K562 (cell line): ENCODE measurements around the gene IL1B. TPM values are rescaled to one million over a fixed set of nuclear protein-coding genes. Genes with fewer than 3 reads are reported as not detected.

ENCODE experiments used
- ATAC-seq: fragments of 200-7000 bp; cut with Tn5 transposase; 3 replicates; pipeline ENCODE4 v1.9.1; 2020; ENCODE audit warnings: moderate library complexity
- BruUV-seq: library from RNA; stranded (reverse); fragments of 400-500 nt; replicated peaks from 2 replicates; lab custom pipeline; 2021; lab: Mats Ljungman, UMichigan
- CTCF ChIA-PET: fragments of 300-600 bp; formaldehyde crosslinking; extraction: SDS; loops from one replicate; lab custom pipeline; 2021; ENCODE audit warnings: low intra/inter-chr PET ratio; lab: Yijun Ruan, JAX
- POLR2A ChIA-PET: fragments of 300-600, 350-650 bp; sonication (Branson Sonifier 250); formaldehyde crosslinking; extraction: SDS; loops from one replicate; lab custom pipeline; 2021; ENCODE audit warnings: antibody characterized with exemption, inconsistent platforms; lab: Yijun Ruan, JAX
- DNase-seq, 4 experiments: peaks; one replicate each; pipeline versions ENCODE4 v3.0.0 to v3.0.0-alpha.2; 2011 to 2018; ENCODE audit warnings: low spot score in 3 of 4, mixed read lengths in 3 of 4; ENCODE audit errors: extremely low read depth in 1 of 4
- FAIRE-seq: peaks from 2 replicates; lab custom pipeline; 2011; peaks lifted over from hg19 to GRCh38; lab: Jason Lieb, UNC
- H2AFZ ChIP-seq: 2 replicates; pipeline ENCODE4 v1.6.0; 2011; ENCODE audit warnings: low read depth, low read length, control low read depth, inconsistent platforms
- H3K27ac ChIP-seq: fragments of 200-600 bp; 3 replicates; pipeline ENCODE4 v1.8.0; 2011; ENCODE audit warnings: low read depth, mild to moderate bottlenecking, control low read depth, inconsistent platforms, low read length, moderate library complexity, mixed read lengths; ENCODE audit errors: extremely low read depth
- H3K27me3 ChIP-seq, 2 experiments: fragments of 300-600 bp in 1 of 2; 2 replicates in 1 of 2; 3 replicates in 1 of 2; pipeline versions ENCODE4 v1.6.0 to v1.8.0; 2011; ENCODE audit warnings: inconsistent platforms in 2 of 2, low read length in 2 of 2, mild to moderate bottlenecking in 1 of 2, mixed read lengths in 1 of 2, moderate library complexity in 1 of 2; ENCODE audit not compliant: control insufficient read depth in 2 of 2, insufficient read depth in 2 of 2
- H3K36me3 ChIP-seq: fragments of 300-600 bp; 3 replicates; pipeline ENCODE4 v1.8.0; 2011; ENCODE audit warnings: mild to moderate bottlenecking, low read length, inconsistent platforms; ENCODE audit not compliant: control insufficient read depth, insufficient read depth
- H3K4me1 ChIP-seq, 2 experiments: fragments of 200-600 bp in 1 of 2; replicated peaks in 1 of 2; 2 replicates in 1 of 2; 3 replicates in 1 of 2; pipeline versions ENCODE4 v1.5.1 to v1.8.0; 2011; ENCODE audit warnings: inconsistent platforms in 2 of 2, low read length in 2 of 2, mild to moderate bottlenecking in 1 of 2, mixed read lengths in 1 of 2, moderate library complexity in 1 of 2; ENCODE audit not compliant: control insufficient read depth in 2 of 2, insufficient read depth in 2 of 2
- H3K4me2 ChIP-seq: 2 replicates; pipeline ENCODE4 v1.6.1; 2011; ENCODE audit warnings: low read length, control low read depth, inconsistent platforms, mixed read lengths; ENCODE audit not compliant: insufficient read depth
- H3K4me3 ChIP-seq: fragments of 200-600 bp; sonication (generic), shearing (Covaris generic); 2 replicates; pipeline ENCODE4 v1.5.1; 2016; ENCODE audit warnings: control low read depth, inconsistent platforms
- H3K79me2 ChIP-seq: fragments of 200-600 bp; 3 replicates; pipeline ENCODE4 v1.8.0; 2011; ENCODE audit warnings: low read length, inconsistent platforms; ENCODE audit not compliant: control insufficient read depth, insufficient read depth
- H3K9ac ChIP-seq, 2 experiments: 2 replicates each; pipeline versions ENCODE4 v1.6.0 to v1.6.1; 2011; ENCODE audit warnings: low read depth in 2 of 2, low read length in 2 of 2, control low read depth in 1 of 2, inconsistent platforms in 1 of 2, mild to moderate bottlenecking in 1 of 2, mixed read lengths in 1 of 2; ENCODE audit not compliant: insufficient read depth in 1 of 2
- H3K9me1 ChIP-seq: one replicate; pipeline ENCODE4 v1.6.0; 2011; ENCODE audit warnings: inconsistent platforms, mild to moderate bottlenecking, low read length, moderate library complexity; ENCODE audit not compliant: control insufficient read depth, insufficient read depth
- H3K9me3 ChIP-seq: replicated peaks from 2 replicates; pipeline ENCODE4 v1.5.1; 2011; ENCODE audit warnings: low read depth, low read length, inconsistent platforms; ENCODE audit not compliant: control insufficient read depth, insufficient read depth
- H4K20me1 ChIP-seq: replicated peaks from 2 replicates; pipeline ENCODE4 v1.6.1; 2011; ENCODE audit warnings: low read length, inconsistent platforms, mixed read lengths; ENCODE audit not compliant: control insufficient read depth, insufficient read depth
- ATF3 ChIP-seq, 2 experiments: fragments of 450-650 bp in 1 of 2; sonication (generic) in 1 of 2; formaldehyde crosslinking in 1 of 2; IDR thresholded peaks in 1 of 2; conservative IDR thresholded peaks in 1 of 2; 2 replicates each; pipeline versions ENCODE4 v1.6.1 to v1.8.1; 2016 to 2023; ENCODE audit warnings: mild to moderate bottlenecking in 2 of 2, moderate library complexity in 2 of 2, inconsistent platforms in 1 of 2, missing genetic modification reagents in 1 of 2
- CEBPG ChIP-seq, 3 experiments: fragments of 200-800 bp in 1 of 3; sonication (Bioruptor generic) in 1 of 3; sonication (generic) in 1 of 3; formaldehyde crosslinking in 1 of 3; IDR thresholded peaks in 2 of 3; conservative IDR thresholded peaks in 1 of 3; 2 replicates each; pipeline versions ENCODE4 v1.6.1 to v1.8.0; 2016 to 2022; ENCODE audit warnings: missing compliant biosample characterization in 2 of 3, missing genetic modification characterization in 2 of 3, mild to moderate bottlenecking in 1 of 3, missing genetic modification reagents in 1 of 3
- DACH1 ChIP-seq: fragments of 450-650 bp; IDR thresholded peaks from 2 replicates; pipeline ENCODE4 v1.6.1; 2018; ENCODE audit not compliant: partially characterized antibody
- HDGF ChIP-seq: fragments of 450-650 bp; IDR thresholded peaks from 2 replicates; pipeline ENCODE4 v1.6.1; 2016
- MCM3 ChIP-seq: fragments of 450-650 bp; IDR thresholded peaks from 2 replicates; pipeline ENCODE4 v1.6.1; 2016
- MED1 ChIP-seq: sonication (generic); formaldehyde crosslinking; IDR thresholded peaks from 2 replicates; pipeline ENCODE4 v1.8.1; 2023; ENCODE audit warnings: missing genetic modification reagents, borderline replicate concordance
- MYNN ChIP-seq, 2 experiments: sonication (generic); formaldehyde crosslinking in 1 of 2; IDR thresholded peaks; 2 replicates each; pipeline versions ENCODE4 v1.5.0 to v1.6.1; 2016 to 2020; ENCODE audit warnings: antibody characterized with exemption in 1 of 2, missing genetic modification reagents in 1 of 2
- NRF1 ChIP-seq, 2 experiments: fragments of 450-650 bp; IDR thresholded peaks in 1 of 2; conservative IDR thresholded peaks in 1 of 2; 2 replicates each; pipeline ENCODE4 v1.6.1; 2014; ENCODE audit warnings: mild to moderate bottlenecking in 2 of 2
- WHSC1 ChIP-seq: IDR thresholded peaks from one replicate; pipeline ENCODE4 v1.6.1; 2012; ENCODE audit warnings: low read length, control low read depth, inconsistent platforms
- ZNF561 ChIP-seq: fragments of 450-650 bp; formaldehyde crosslinking; conservative IDR thresholded peaks from 2 replicates; pipeline ENCODE4 v1.4.0; 2020; ENCODE audit warnings: mild to moderate bottlenecking, moderate library complexity
- ZNF75A ChIP-seq: fragments of 450-650 bp; formaldehyde crosslinking; IDR thresholded peaks from 2 replicates; pipeline ENCODE4 v1.4.0; 2020; ENCODE audit warnings: mild to moderate bottlenecking
- WGBS: fragments of 100-300 bp; shearing (Covaris generic); methylation state at CpG from one replicate; pipeline ENCODE4 v1.1.6; 2016; ENCODE audit warnings: low coverage, mixed read lengths; ENCODE audit not compliant: insufficient coverage; ENCODE audit errors: missing lambda C conversion rate; 5-methylcytosine and 5-hydroxymethylcytosine counted together
- in situ Hi-C: fragments of 300-500 bp; cut with MboI; formaldehyde crosslinking; loops from 4 replicates; pipeline ENCODE4 v1.15.0; 2018; ENCODE audit warnings: inconsistent platforms, mixed read lengths
- intact Hi-C: fragments of 100-400 bp; cut with micrococcal nuclease; formaldehyde crosslinking; loops from 2 replicates; pipeline ENCODE4 v1.14.2; 2022
- polyA plus RNA-seq, 8 experiments: library from polyadenylated mRNA; depleted of rRNA in 4 of 8; stranded (reverse) in 5 of 8; unstranded in 3 of 8; fragments of >200 nt; fragmentation: Nextera tagmentation in 2 of 8; fragmentation: Illumina TruSeq in 1 of 8; extraction: Ambion mirVana in 2 of 8; extraction: Trizol in 1 of 8; gene quantifications; 2 replicates each; pipeline versions ENCODE4 v1.2.1 to v1.2.3, GENCODE V29; 2011 to 2014; ENCODE audit warnings: inconsistent platforms in 1 of 8, missing spikeins in 1 of 8
- total RNA-seq, 7 experiments: library from RNA; depleted of rRNA in 6 of 7; stranded (reverse); fragments of >200 nt in 6 of 7; fragmentation: Illumina TruSeq in 2 of 7; extraction: Trizol in 2 of 7; gene quantifications; 2 replicates each; pipeline versions ENCODE4 v1.2.1 to v1.2.3, GENCODE V29; 2011 to 2021; ENCODE audit warnings: low replicate concordance in 1 of 7

Gene IL1B
- total and polyA plus RNA-seq, 9 of the 15 experiments (the other 6 are each of a cell fraction or from before 2014, with no cell fraction given): 0.29 TPM; not detected in 8

- TF ChIP-seq NRF1 (conservative IDR thresholded peaks at IDR 0.05 in 1 of 2, IDR thresholded peaks at IDR 0.05 in 1 of 2) (no peak), MCM3 (no peak), ATF3 (IDR thresholded peaks at IDR 0.05) (no peak), ATF3 (CRISPR knock-in tag; conservative IDR thresholded peaks at IDR 0.05) (no peak), MED1 (no peak), CEBPG (CRISPR knock-in tag; IDR thresholded peaks at IDR 0.05) (no peak), CEBPG (tag; conservative IDR thresholded peaks at IDR 0.05 in 1 of 2, IDR thresholded peaks at IDR 0.05 in 1 of 2) (no peak), MYNN (IDR thresholded peaks at IDR 0.05) (no peak), MYNN (CRISPR knock-in tag; IDR thresholded peaks at IDR 0.05) (no peak), ZNF561 (CRISPR knock-in tag) (no peak), DACH1 (no peak), HDGF (no peak), ZNF75A (CRISPR knock-in tag) (no peak), WHSC1 (no peak)
- no peak overlapping the region for H3K27ac ChIP-seq
- H3K36me3 ChIP-seq: no peaks in the 10 kb centered on the region
- peaks cover 0 to 35% of the 10 kb centered on the region in 2 experiments; a peak in 4 of 5 replicates for H3K4me1 ChIP-seq
- H3K9me1 ChIP-seq: no peaks in the 10 kb centered on the region
- in situ Hi-C loops: no loop called here
- no peaks in the 10 kb centered on the region for H3K79me2 ChIP-seq
- no peak overlapping the region for H3K9ac ChIP-seq
- ATAC-seq (no peak), FAIRE-seq (no peak), DNase-seq (no peak)
- no peak overlapping the region for H2AFZ ChIP-seq
- H4K20me1 ChIP-seq: no peaks in the 10 kb centered on the region
- H3K4me2 ChIP-seq: no peak overlapping the region
- ChIA-PET CTCF (no interaction called here), POLR2A (interaction anchor here (1.0 kb wide), 2 partner anchors 9 to 142 kb away, joined by 3 read pairs; partner anchors contain the start of gene SLC20A1)
- H3K9me3 ChIP-seq: no peaks in the 10 kb centered on the region
- 56% methylated on average over 3 of the region's 3 CpGs for WGBS
- no peaks in the 10 kb centered on the region for H3K27me3 ChIP-seq
- BruUV-seq: no TSS peak
- intact Hi-C loops: no loop called here
- H3K4me3 ChIP-seq: no peak overlapping the region
Observed at GRCh38 chr2:112787294-112787693, 49.3 kb downstream of the IL1B start.
